DMS114 treated with DMSO at 0.1 percent for 48 hours (cell line): ENCODE measurements around the gene ARHGAP11B.
A peak's percentile ranks its signal among the peaks of the same experiment; 100 is the strongest.
"Not testable (repeated sequence)": the region's sequence is repeated elsewhere in the genome, so short reads cannot be mapped to it uniquely, and the experiment has no call there.

Experiments used
- DNase-seq: peaks from one replicate; lab custom pipeline; 2025; ENCODE audit not compliant: unreplicated experiment; lab: John Stamatoyannopoulos, UW

ARHGAP11B gene

DNA sequence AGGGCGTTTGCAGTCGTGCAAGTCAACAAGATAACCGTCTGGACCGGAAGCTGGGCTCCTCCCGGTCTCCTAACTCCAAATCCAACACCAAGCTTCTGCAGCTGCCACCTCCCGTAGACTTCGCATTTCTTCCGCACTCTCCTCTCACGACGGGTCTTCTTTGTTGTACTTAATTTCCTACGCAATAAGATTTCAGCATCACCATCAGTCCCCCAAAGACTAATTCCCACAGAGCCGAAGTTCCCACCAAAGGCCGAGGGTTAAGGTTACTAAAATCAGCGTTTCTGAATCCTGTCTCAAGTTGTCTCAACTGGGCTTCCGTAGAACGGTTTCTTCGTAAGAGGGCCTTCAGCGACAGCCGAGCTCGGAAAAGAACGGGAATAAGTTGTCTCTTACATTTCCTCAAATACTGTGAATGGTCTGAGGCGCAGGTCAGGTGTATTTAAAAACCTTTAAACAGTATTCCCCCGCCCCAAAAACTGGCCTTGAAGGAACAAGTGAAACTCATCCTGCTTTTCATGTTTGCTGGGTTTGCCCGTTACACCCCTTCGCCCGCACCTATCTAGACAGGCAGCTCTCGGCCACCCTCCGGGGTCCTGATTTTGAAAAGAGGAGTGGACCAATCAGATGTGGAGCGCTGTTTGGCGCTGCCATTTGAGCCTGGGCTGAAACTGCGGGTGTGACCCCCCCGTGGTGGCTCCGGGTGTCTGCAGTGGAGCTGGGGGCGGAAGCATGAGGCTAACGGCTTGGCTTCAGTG, at the start of gene ARHGAP11B:
ARHGAP11B (plus strand) TSS at position 693 of the 758 bp plus-strand sequence.
- not testable (repeated sequence) for DNase-seq

GRCh38 chr15:30579394-30579970, 46.4 kb upstream of the ARHGAP11B start:
- DNase-seq: not testable (repeated sequence)

GRCh38 chr15:30580716-30581115, 45.2 kb upstream of the ARHGAP11B start:
- DNase-seq: not testable (repeated sequence)

DNA sequence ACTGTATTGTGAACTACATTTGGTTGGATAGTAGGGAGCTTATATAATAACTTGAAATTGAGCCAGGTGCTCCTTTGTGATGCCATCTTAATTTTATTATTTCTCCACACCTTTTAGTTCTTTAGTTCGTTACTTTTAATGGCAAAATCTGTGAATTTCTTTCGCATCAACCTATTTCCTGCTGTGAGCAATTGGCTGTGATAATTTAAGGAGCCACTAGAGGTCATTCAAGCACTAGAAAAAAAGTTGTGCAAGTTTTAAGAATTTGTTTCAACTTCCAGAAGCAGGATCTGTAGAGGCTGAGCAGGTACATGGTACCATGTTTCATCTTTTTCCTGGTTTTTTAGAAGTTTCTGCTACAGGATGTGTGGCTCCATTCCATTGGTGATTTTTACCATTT, 27.0 kb upstream of the ARHGAP11B start:
- DNase-seq: not testable (repeated sequence)

DNA sequence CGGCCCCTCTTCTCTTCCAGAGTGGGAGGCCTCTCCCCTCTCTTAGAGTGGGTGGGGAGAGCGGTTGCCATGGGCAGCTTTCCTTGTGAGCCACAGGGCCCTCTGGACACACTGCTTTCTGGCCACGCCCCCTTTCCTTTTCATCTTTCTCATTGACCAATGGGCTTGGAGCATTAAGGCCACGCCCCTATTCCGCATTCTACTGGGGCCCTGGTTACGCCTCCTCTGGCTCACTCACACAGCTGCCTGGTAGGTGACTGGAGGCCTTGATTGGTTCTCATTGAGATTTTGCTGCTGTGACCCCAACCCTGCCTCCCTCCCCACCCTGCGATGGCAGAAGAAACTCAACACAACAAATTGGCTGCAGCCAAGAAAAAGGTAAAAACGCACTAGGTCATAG, 22.1 kb upstream of the ARHGAP11B start, which contains the start of gene GOLGA8H:
GOLGA8H (plus strand) TSS at position 233 of the 400 bp plus-strand sequence; CDS start at position 331, 98 bp downstream.
- DNase-seq: not testable (repeated sequence)

GRCh38 chr15:30612271-30612670, 13.7 kb upstream of the ARHGAP11B start:
- DNase-seq: not testable (repeated sequence)

GRCh38 chr15:30621342-30621741, 4.6 kb upstream of the ARHGAP11B start:
- DNase-seq: not testable (repeated sequence)

DNA sequence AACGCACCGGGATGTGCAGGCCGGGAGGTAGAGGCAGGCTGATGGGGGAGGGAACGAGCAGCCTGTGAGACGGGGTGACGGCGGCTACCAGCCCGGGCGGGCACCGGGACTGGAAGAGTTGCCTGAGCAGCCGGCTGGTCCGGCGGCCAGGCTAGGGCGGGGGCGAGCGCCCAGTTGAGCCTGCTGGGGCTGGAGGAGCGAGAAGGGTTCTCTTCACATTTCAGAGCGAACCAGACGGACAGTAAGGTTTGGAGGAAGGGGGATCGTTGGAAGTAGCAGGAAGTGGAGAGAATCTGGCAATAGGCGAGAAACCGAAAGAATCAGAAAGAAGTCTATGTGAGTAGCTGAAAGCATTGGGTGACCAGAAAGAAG, 252 bp downstream of the ARHGAP11B start:
- DNase-seq: not testable (repeated sequence)

DNA sequence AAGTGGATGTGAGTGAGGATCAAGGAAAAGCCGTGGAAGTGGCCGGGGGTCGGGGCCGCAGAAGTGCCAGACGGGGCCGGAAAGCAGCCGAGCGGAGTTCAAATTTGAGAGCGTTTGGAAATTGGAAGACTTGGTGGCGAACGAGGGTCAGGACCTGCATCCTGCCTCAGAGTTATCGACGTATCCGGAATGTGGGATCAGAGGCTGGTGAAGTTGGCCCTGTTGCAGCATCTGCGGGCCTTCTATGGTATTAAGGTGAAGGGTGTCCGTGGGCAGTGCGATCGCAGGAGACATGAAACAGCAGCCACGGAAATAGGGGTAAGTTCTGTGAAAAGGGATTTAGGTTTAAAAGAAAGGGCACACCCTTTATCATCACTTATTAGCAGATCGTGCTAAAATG, 704 bp downstream of the ARHGAP11B start:
- not testable (repeated sequence) for DNase-seq

DNA sequence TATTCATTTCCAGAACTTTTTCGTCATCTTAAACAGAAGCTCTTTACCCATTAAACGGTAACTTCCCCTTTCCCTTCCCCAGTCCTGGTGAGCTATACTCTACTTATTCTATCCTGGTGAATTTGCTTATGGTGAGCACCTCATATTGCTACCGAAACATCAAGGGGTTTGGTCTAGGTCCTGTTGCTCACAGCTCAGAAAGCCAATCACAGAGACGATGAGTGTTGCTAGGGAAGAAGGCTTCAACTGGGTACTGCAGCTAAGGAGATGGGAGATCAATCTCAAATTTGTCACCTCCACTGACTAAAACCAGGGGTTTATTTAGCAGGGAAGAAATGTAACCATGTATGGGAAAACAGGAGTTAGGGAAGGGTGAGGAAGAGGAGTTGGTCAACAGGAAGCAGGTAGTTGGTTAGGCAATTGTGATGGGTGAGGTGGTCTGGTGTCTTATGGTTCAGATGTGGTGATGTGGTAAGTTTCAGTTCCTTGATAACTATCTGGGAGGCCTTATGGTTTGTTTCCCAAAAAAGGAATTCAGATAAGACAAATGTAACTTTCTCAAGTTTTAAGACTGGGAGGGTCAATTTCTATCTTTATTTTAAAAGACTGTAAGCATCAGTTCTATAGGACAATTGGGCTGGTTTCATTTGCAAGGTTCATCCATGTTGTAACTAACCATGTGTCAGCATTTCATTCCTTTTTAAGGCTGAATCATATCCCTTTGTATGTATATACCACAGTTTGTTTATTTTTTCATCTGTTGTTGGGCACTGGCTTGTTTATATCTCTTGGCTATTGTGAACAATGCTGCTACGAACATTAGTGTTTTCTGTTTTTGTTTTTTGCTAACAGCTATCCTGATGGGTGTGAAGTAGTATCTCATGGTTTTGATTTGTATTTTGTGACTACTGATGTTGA, 24.3 kb downstream of the ARHGAP11B start:
- no peak for DNase-seq

DNA sequence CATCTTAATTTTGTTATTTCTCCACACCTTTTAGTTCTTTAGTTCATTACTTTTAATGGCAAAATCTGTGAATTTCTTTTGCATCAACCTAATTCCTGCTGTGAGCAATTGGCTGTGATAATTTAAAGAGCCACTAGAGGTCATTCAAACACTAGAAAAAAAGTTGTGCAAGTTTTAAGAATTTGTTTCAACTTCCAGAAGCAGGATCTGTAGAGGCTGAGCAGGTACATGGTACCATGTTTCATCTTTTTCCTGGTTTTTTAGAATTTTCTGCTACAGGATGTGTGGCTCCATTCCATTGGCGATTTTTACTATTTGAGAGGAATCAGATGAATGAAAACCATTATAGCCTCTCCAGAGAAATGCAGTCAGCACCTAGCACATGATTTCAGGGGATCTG, 35.2 kb downstream of the ARHGAP11B start:
- DNase-seq: peak; percentile 7

DNA sequence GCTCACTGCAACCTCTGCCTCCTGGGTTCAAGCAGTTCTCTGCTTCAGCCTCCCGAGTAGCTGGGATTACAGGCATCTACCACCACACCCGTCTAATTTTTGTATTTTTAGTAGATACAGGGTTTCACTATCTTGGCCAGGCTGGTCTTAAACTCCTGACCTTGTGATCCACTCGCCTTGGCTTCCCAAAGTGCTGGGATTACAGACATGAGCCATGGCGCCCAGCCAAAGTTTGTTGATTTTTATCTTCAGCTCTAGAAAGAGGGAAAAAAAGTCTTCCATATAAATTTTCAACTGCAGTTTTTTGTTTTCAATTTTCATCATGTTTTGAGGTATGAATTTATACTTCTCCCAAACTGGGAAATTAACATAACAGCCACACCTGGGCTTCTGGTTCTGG, 43.7 kb downstream of the ARHGAP11B start:
- DNase-seq: not testable (repeated sequence)

- DNase-seq: no peak
Measured at GRCh38 chr15:30670056-30670455, 44.1 kb downstream of the ARHGAP11B start.

GRCh38 chr15:30671309-30671708, 45.4 kb downstream of the ARHGAP11B start:
- DNase-seq: no peak

DNA sequence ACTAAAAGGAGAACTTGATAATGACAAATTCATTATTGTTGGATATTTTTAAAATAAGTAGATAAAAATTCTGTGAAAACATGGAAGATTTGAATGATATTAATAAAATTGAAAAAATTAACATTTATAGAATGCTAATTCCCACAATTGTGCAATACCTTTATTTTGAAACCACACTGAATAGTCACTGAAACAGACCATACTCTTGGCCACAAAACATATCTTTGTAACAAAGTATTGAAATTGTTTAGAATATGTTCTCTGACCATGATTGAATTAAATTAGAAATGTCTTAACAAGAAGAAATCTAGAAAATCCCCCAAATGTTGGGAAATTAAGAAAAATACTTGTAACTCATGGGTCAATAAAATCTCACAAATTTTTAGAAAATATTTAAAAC, 49.2 kb downstream of the ARHGAP11B start:
- no peak for DNase-seq

- DNase-seq: not testable (repeated sequence)
Measured at GRCh38 chr15:30675891-30676290, 50.0 kb downstream of the ARHGAP11B start.

- not testable (repeated sequence) for DNase-seq
Measured at GRCh38 chr15:30680997-30681396, 55.1 kb downstream of the ARHGAP11B start.

DNA sequence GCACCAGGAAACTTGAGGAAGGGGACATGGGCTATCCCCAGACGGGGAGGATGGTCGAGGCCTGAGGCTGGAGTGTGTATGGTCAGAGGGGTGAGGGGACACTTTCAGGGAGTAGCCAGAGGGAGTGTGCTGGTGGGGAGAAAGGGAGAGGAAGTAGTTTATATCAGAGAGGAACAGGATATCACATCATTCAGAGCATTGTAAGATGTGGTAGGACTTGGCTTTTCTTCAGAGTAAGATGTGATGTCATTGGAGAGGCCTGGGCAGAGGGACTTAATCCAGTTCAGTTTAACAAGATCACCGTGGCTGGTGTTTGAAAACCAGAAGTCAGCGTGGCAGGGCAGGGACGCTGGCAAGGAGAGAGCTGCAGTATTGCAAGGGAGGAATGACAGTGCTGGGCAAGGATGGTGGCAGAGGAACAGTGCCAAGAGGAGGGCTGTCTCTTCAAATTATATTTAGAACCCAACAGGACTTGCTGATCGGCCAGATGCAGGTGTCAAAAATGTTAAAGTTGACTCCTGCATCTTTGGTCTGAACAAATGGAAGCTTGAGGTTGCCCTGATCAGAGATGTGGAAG, 59.9 kb downstream of the ARHGAP11B start:
- DNase-seq: not testable (repeated sequence)

GRCh38 chr15:30686651-30687050, 60.7 kb downstream of the ARHGAP11B start:
- not testable (repeated sequence) for DNase-seq
